T-helper 22 cell (primary cell): ENCODE measurements around the gene MIGA1.
"Not testable (repeated sequence)": the region's sequence is repeated elsewhere in the genome, so short reads cannot be mapped to it uniquely, and the experiment has no call there.

Experiments
- DNase-seq: peaks from one replicate; pipeline ENCODE4 v3.0.0-alpha.2; 2020; ENCODE audit warnings: low read depth

The MIGA1 gene

GRCh38 chr1:77779529-77780281 is at the start of gene MIGA1:
MIGA1 (plus strand) TSS chr1:77779649; CDS start chr1:77783253, 3,604 bp downstream.
- peak; percentile 85 for DNase-seq

GRCh38 chr1:77732090-77732489 is 47.4 kb upstream of the MIGA1 start:
- no peak for DNase-seq

- DNase-seq, result no peak
Measured at GRCh38 chr1:77739235-77739634, 40.2 kb upstream of the MIGA1 start.

GRCh38 chr1:77741316-77741715 is 38.1 kb upstream of the MIGA1 start:
- no peak for DNase-seq

GRCh38 chr1:77742011-77742555 is 37.4 kb upstream of the MIGA1 start:
- DNase-seq, result no peak

GRCh38 chr1:77744576-77744975 is 34.9 kb upstream of the MIGA1 start:
- DNase-seq, result no peak

- DNase-seq, result not testable (repeated sequence)
Measured at GRCh38 chr1:77749489-77749888, 30.0 kb upstream of the MIGA1 start.

- no peak for DNase-seq
Measured at GRCh38 chr1:77756052-77756754, 23.2 kb upstream of the MIGA1 start.

GRCh38 chr1:77757066-77757584 is 22.3 kb upstream of the MIGA1 start:
- DNase-seq, result no peak

GRCh38 chr1:77757603-77758002 is 21.8 kb upstream of the MIGA1 start:
- DNase-seq, result no peak

GRCh38 chr1:77759071-77760028 is 20.1 kb upstream of the MIGA1 start, which contains the start of gene USP33:
USP33 (minus strand) TSS chr1:77759852; CDS start chr1:77741697, 18,155 bp downstream.
- peak; percentile 80 for DNase-seq

- no peak for DNase-seq
Measured at GRCh38 chr1:77762072-77762476, 17.4 kb upstream of the MIGA1 start.

- no peak for DNase-seq
Measured at GRCh38 chr1:77768006-77768405, 11.4 kb upstream of the MIGA1 start.

GRCh38 chr1:77776007-77776700 is 3.3 kb upstream of the MIGA1 start:
- no peak for DNase-seq

- no peak for DNase-seq
Measured at GRCh38 chr1:77781683-77782082, 2.2 kb downstream of the MIGA1 start.

- DNase-seq, result no peak
Measured at GRCh38 chr1:77783141-77783540, 3.7 kb downstream of the MIGA1 start.

GRCh38 chr1:77786093-77786741 is 6.8 kb downstream of the MIGA1 start:
- DNase-seq, result not testable (repeated sequence)

GRCh38 chr1:77794550-77794949 is 15.1 kb downstream of the MIGA1 start:
- no peak for DNase-seq

GRCh38 chr1:77796695-77797405 is 17.4 kb downstream of the MIGA1 start:
- DNase-seq, result no peak

- DNase-seq, result no peak
Measured at GRCh38 chr1:77797991-77798390, 18.5 kb downstream of the MIGA1 start.
